HEK293 (cell line): ENCODE results near the gene SYT14.

Source experiments
- CTCF ChIA-PET: fragments of 350-600 bp; formaldehyde crosslinking; extraction: SDS; loops from one replicate; lab custom pipeline; 2021; ENCODE audit warnings: antibody characterized with exemption; lab: Yijun Ruan, JAX
- POLR2A ChIA-PET: fragments of 300-600 bp; formaldehyde crosslinking; extraction: SDS; loops from one replicate; lab custom pipeline; 2020; ENCODE audit warnings: antibody characterized with exemption, inconsistent platforms; lab: Yijun Ruan, JAX
- H3K27ac ChIP-seq: fragments of 200-500 bp; sonication (Bioruptor generic); 2 replicates; pipeline ENCODE4 v1.5.1; 2014; ENCODE audit warnings: low read depth, low read length, control low read depth, inconsistent platforms; ENCODE audit errors: extremely low read depth
- H3K36me3 ChIP-seq, 2 experiments: fragments of 200-500 bp in 1 of 2; sonication (Bioruptor generic) in 1 of 2; 1 replicate in 1 of 2; 2 replicates in 1 of 2; pipeline ENCODE4 v1.5.1; 2014 to 2017; ENCODE audit warnings: inconsistent platforms in 2 of 2, low read length in 2 of 2; ENCODE audit not compliant: control insufficient read depth in 2 of 2, insufficient read depth in 1 of 2
- H3K4me1 ChIP-seq: fragments of 200-500 bp; sonication (Bioruptor generic); 2 replicates; pipeline ENCODE4 v1.5.1; 2014; ENCODE audit warnings: mild to moderate bottlenecking, low read length, inconsistent platforms; ENCODE audit not compliant: control insufficient read depth, insufficient read depth
- H3K4me3 ChIP-seq: 2 replicates; pipeline ENCODE4 v1.5.1; 2011; ENCODE audit warnings: low read depth, mild to moderate bottlenecking, control low read depth, low read length, moderate library complexity
- H3K9me3 ChIP-seq: fragments of 200-500 bp; sonication (Bioruptor generic); 2 replicates; pipeline ENCODE4 v1.5.1; 2014; ENCODE audit warnings: low read depth, low read length, inconsistent platforms; ENCODE audit not compliant: control insufficient read depth, insufficient read depth
- KLF7 ChIP-seq: fragments of 450-650 bp; formaldehyde crosslinking; IDR thresholded peaks from 2 replicates; pipeline ENCODE4 v1.5.1; 2016; ENCODE audit warnings: missing biosample characterization, missing genetic modification characterization, borderline replicate concordance
- KLF9 ChIP-seq: fragments of 450-650 bp; formaldehyde crosslinking; IDR thresholded peaks from 2 replicates; pipeline ENCODE4 v1.5.1; 2016; ENCODE audit warnings: missing biosample characterization, missing genetic modification characterization, low read depth
- SP7 ChIP-seq: fragments of 450-650 bp; formaldehyde crosslinking; IDR thresholded peaks from 2 replicates; pipeline ENCODE4 v1.5.1; 2016; ENCODE audit warnings: missing biosample characterization, missing genetic modification characterization
- ZBTB1 ChIP-seq: fragments of 450-650 bp; formaldehyde crosslinking; IDR thresholded peaks from 2 replicates; pipeline ENCODE4 v1.5.1; 2016; ENCODE audit warnings: missing biosample characterization, missing genetic modification characterization
- ZNF221 ChIP-seq: fragments of 450-650 bp; formaldehyde crosslinking; IDR thresholded peaks from 2 replicates; pipeline ENCODE4 v1.5.1; 2017; ENCODE audit warnings: missing biosample characterization, missing genetic modification characterization, borderline replicate concordance
- ZNF324 ChIP-seq: fragments of 450-650 bp; formaldehyde crosslinking; IDR thresholded peaks from 2 replicates; pipeline ENCODE4 v1.5.1; 2016; ENCODE audit warnings: missing biosample characterization, missing genetic modification characterization
- ZNF654 ChIP-seq: fragments of 450-650 bp; formaldehyde crosslinking; IDR thresholded peaks from 2 replicates; pipeline ENCODE4 v1.5.1; 2016; ENCODE audit warnings: low read depth, missing biosample characterization, missing genetic modification characterization
- ZNF660 ChIP-seq: fragments of 450-650 bp; IDR thresholded peaks from 2 replicates; pipeline ENCODE4 v1.5.1; 2018; ENCODE audit warnings: missing biosample characterization, mild to moderate bottlenecking, missing genetic modification characterization
- ZNF707 ChIP-seq: fragments of 450-650 bp; formaldehyde crosslinking; IDR thresholded peaks from 2 replicates; pipeline ENCODE4 v1.5.1; 2016; ENCODE audit warnings: missing biosample characterization, missing genetic modification characterization
- ZSCAN23 ChIP-seq: fragments of 450-650 bp; formaldehyde crosslinking; IDR thresholded peaks from 2 replicates; pipeline ENCODE4 v1.5.1; 2016; ENCODE audit warnings: missing biosample characterization, missing genetic modification characterization
- TF ChIP-seq, protein P1 (sequence below): fragments of 450-650 bp; formaldehyde crosslinking; IDR thresholded peaks from 2 replicates; pipeline ENCODE4 v1.5.1; 2016; ENCODE audit warnings: missing biosample characterization, missing genetic modification characterization
- TF ChIP-seq, protein P2 (sequence below): fragments of 450-650 bp; formaldehyde crosslinking; IDR thresholded peaks from 2 replicates; pipeline ENCODE4 v1.5.1; 2016; ENCODE audit warnings: missing biosample characterization, missing genetic modification characterization
- TF ChIP-seq, protein P3 (sequence below): fragments of 450-650 bp; formaldehyde crosslinking; IDR thresholded peaks from 2 replicates; pipeline ENCODE4 v1.5.1; 2016; ENCODE audit warnings: missing biosample characterization, missing genetic modification characterization
- TF ChIP-seq, protein P4 (sequence below): fragments of 450-650 bp; formaldehyde crosslinking; IDR thresholded peaks from 2 replicates; pipeline ENCODE4 v1.5.1; 2017; ENCODE audit warnings: missing biosample characterization, missing genetic modification characterization
- TF ChIP-seq, protein P5 (sequence below): fragments of 450-650 bp; formaldehyde crosslinking; IDR thresholded peaks from 2 replicates; pipeline ENCODE4 v1.5.1; 2017; ENCODE audit warnings: missing biosample characterization, mild to moderate bottlenecking, missing genetic modification characterization, moderate library complexity
- TF ChIP-seq, protein P6 (sequence below): fragments of 450-650 bp; formaldehyde crosslinking; IDR thresholded peaks from 2 replicates; pipeline ENCODE4 v1.5.1; 2016; ENCODE audit warnings: missing biosample characterization, missing genetic modification characterization, low read depth

The SYT14 gene

DNA sequence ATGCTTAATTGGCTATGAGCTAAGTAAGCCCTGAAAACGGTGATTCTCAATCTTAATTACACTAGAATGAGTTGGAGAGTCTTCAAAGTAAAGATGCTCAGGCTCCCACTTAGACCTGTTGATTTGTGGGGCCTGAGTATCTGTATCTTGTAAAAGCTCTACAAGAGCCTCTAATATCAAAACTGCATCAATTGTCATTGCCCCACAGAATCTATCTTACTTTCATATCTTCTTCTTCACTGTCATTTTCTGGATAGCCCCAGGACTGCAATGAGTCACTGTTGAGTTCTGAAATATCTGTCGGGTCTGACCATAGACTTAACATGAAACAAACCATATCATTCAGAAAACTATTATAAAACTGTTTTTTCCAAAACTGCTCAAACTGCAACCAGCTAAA, 191.7 kb downstream of the SYT14 start:
- ChIA-PET POLR2A (no interaction called here), CTCF (interaction anchor here (0.6 to 1.5 kb wide), 4 partner anchors 14 to 277 kb away, joined by 3 to 4 read pairs (median 3); no protein-coding TSS in a partner anchor)
- Histone ChIP-seq H3K27ac (no peak overlapping the region), H3K36me3 (no peaks in the 10 kb centered on the region), H3K4me3 (no peak overlapping the region), H3K9me3 (no peaks in the 10 kb centered on the region), H3K4me1 (no peaks in the 10 kb centered on the region)
- TF ChIP-seq ZSCAN23 (tag by site-specific recombination) (no peak), SP7 (tag by site-specific recombination) (no peak), KLF7 (no peak)
- TF ChIP-seq, protein P1, sequence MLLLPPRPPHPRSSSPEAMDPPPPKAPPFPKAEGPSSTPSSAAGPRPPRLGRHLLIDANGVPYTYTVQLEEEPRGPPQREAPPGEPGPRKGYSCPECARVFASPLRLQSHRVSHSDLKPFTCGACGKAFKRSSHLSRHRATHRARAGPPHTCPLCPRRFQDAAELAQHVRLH (tag by site-specific recombination), result no peak

DNA sequence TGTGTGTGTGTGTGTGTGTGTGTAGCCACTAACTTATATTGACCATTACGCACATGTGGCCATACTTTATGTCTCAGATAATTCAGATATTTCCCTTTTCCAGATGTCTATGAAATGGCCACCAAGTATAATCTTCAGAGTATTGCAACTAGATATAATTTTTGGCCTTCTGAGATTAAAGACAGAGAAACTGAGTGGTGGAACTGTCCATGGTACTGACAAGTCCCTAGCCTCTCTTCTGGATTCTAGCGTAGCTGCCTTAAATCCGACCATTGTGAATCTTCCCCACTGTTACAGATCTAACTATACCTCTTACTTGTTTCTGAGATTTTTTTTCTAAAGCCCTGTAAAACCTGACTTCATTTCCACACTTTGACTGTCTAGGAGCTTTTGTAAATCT, 194.6 kb downstream of the SYT14 start:
- Histone ChIP-seq H3K4me1 (no peaks in the 10 kb centered on the region), H3K4me3 (no peak overlapping the region), H3K27ac (no peak overlapping the region), H3K36me3 (no peaks in the 10 kb centered on the region), H3K9me3 (no peaks in the 10 kb centered on the region)
- ChIA-PET POLR2A (no interaction called here), CTCF (interaction anchor here (1.1 to 1.5 kb wide), 2 partner anchors 12 to 268 kb away, joined by 3 to 6 read pairs; no protein-coding TSS in a partner anchor)
- TF ChIP-seq ZBTB1, result no peak
- TF ChIP-seq KLF9 (tag by site-specific recombination), result no peak
- TF ChIP-seq, protein P2, sequence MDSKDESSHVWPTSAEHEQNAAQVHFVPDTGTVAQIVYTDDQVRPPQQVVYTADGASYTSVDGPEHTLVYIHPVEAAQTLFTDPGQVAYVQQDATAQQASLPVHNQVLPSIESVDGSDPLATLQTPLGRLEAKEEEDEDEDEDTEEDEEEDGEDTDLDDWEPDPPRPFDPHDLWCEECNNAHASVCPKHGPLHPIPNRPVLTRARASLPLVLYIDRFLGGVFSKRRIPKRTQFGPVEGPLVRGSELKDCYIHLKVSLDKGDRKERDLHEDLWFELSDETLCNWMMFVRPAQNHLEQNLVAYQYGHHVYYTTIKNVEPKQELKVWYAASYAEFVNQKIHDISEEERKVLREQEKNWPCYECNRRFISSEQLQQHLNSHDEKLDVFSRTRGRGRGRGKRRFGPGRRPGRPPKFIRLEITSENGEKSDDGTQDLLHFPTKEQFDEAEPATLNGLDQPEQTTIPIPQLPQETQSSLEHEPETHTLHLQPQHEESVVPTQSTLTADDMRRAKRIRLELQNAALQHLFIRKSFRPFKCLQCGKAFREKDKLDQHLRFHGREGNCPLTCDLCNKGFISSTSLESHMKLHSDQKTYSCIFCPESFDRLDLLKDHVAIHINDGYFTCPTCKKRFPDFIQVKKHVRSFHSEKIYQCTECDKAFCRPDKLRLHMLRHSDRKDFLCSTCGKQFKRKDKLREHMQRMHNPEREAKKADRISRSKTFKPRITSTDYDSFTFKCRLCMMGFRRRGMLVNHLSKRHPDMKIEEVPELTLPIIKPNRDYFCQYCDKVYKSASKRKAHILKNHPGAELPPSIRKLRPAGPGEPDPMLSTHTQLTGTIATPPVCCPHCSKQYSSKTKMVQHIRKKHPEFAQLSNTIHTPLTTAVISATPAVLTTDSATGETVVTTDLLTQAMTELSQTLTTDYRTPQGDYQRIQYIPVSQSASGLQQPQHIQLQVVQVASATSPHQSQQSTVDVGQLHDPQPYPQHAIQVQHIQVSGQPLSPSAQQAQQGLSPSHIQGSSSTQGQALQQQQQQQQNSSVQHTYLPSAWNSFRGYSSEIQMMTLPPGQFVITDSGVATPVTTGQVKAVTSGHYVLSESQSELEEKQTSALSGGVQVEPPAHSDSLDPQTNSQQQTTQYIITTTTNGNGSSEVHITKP, result no peak
- no peak for TF ChIP-seq ZNF707 (tag by site-specific recombination)
- no peak for TF ChIP-seq ZNF324 (tag by site-specific recombination)
- TF ChIP-seq, protein P3, sequence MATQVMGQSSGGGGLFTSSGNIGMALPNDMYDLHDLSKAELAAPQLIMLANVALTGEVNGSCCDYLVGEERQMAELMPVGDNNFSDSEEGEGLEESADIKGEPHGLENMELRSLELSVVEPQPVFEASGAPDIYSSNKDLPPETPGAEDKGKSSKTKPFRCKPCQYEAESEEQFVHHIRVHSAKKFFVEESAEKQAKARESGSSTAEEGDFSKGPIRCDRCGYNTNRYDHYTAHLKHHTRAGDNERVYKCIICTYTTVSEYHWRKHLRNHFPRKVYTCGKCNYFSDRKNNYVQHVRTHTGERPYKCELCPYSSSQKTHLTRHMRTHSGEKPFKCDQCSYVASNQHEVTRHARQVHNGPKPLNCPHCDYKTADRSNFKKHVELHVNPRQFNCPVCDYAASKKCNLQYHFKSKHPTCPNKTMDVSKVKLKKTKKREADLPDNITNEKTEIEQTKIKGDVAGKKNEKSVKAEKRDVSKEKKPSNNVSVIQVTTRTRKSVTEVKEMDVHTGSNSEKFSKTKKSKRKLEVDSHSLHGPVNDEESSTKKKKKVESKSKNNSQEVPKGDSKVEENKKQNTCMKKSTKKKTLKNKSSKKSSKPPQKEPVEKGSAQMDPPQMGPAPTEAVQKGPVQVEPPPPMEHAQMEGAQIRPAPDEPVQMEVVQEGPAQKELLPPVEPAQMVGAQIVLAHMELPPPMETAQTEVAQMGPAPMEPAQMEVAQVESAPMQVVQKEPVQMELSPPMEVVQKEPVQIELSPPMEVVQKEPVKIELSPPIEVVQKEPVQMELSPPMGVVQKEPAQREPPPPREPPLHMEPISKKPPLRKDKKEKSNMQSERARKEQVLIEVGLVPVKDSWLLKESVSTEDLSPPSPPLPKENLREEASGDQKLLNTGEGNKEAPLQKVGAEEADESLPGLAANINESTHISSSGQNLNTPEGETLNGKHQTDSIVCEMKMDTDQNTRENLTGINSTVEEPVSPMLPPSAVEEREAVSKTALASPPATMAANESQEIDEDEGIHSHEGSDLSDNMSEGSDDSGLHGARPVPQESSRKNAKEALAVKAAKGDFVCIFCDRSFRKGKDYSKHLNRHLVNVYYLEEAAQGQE, result peak; percentile 97
- no peak for TF ChIP-seq ZNF221 (tag by site-specific recombination)
- TF ChIP-seq, protein P4, sequence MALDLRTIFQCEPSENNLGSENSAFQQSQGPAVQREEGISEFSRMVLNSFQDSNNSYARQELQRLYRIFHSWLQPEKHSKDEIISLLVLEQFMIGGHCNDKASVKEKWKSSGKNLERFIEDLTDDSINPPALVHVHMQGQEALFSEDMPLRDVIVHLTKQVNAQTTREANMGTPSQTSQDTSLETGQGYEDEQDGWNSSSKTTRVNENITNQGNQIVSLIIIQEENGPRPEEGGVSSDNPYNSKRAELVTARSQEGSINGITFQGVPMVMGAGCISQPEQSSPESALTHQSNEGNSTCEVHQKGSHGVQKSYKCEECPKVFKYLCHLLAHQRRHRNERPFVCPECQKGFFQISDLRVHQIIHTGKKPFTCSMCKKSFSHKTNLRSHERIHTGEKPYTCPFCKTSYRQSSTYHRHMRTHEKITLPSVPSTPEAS, result 0 out of 2 replicates have a peak, but pooled peaks have one; percentile 38

DNA sequence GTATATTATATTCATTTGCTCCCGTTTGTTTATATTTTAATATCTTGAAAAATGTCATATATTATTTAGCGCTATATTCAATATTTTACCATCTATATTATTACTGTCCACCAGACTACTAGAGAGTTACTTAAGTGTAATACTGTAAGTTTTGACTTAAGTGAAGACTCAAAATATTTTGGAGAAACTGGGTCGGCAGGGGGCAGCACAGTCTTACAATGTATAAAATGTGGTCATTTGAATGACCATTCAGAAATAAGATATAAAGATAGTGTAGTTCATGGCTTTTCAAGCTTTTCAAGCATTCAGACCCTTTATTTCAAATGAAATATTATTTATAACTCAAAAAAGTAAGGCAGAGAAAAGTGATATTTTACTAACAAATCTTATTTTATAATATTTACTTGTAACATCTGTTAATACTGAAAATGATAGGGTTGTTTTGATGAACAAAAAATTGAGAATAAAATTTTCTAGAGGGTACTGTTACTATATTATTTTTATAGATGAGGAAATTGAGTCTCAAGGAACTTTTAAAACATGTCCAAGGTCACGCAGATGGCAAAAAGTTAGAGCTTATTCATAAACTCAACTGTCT, 205.5 kb downstream of the SYT14 start:
- Histone ChIP-seq H3K27ac (no peak overlapping the region), H3K4me1 (no peaks in the 10 kb centered on the region), H3K9me3 (no peaks in the 10 kb centered on the region), H3K4me3 (no peak overlapping the region), H3K36me3 (no peaks in the 10 kb centered on the region)
- CTCF ChIA-PET, result interaction anchor here (0.5 to 4.6 kb wide), 31 partner anchors 10 to 1068 kb away, joined by 3 to 71 read pairs (median 4); no protein-coding TSS in a partner anchor
- peak; percentile 68 for TF ChIP-seq ZNF654 (tag by site-specific recombination)
- 0 out of 2 replicates have a peak, but pooled peaks have one; percentile 13 for TF ChIP-seq ZNF660
- TF ChIP-seq, protein P5, sequence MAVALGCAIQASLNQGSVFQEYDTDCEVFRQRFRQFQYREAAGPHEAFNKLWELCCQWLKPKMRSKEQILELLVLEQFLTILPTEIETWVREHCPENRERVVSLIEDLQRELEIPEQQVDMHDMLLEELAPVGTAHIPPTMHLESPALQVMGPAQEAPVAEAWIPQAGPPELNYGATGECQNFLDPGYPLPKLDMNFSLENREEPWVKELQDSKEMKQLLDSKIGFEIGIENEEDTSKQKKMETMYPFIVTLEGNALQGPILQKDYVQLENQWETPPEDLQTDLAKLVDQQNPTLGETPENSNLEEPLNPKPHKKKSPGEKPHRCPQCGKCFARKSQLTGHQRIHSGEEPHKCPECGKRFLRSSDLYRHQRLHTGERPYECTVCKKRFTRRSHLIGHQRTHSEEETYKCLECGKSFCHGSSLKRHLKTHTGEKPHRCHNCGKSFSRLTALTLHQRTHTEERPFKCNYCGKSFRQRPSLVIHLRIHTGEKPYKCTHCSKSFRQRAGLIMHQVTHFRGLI, result no peak
- TF ChIP-seq, protein P6, sequence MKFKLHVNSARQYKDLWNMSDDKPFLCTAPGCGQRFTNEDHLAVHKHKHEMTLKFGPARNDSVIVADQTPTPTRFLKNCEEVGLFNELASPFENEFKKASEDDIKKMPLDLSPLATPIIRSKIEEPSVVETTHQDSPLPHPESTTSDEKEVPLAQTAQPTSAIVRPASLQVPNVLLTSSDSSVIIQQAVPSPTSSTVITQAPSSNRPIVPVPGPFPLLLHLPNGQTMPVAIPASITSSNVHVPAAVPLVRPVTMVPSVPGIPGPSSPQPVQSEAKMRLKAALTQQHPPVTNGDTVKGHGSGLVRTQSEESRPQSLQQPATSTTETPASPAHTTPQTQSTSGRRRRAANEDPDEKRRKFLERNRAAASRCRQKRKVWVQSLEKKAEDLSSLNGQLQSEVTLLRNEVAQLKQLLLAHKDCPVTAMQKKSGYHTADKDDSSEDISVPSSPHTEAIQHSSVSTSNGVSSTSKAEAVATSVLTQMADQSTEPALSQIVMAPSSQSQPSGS (tag by site-specific recombination), result 0 out of 2 replicates have a peak, but pooled peaks have one; percentile 5
- POLR2A ChIA-PET, result no interaction called here
